ENCODE measurements around the gene PLD1. TPM values are rescaled to one million over a fixed set of nuclear protein-coding genes. Genes with fewer than 3 reads are reported as not detected.

PLD1 gene
- total and polyA plus RNA-seq, 10 of the 15 experiments (the other 5 are each of a cell fraction or from before 2014, with no cell fraction given): 2.9 to 108 (median 3.6) TPM

DNA sequence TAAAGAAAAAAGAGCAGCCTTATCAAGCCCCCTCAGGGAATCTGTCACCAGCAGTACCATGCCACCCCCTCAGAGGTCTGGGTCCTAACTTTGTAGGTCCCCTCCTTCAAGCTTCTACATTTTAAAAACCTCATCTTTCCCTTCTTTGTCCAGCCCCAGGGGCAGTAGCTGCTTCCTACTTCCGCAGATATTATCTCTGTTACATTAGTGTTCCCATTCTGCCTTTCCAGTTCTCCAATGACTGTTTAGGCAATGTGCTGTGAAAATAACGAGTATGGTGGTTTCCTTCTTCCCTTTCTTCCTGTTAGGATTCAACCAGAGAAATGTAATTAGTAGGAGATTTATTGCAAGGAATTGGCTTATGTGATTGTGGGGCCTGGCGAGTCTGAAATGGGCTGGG lies 224.0 kb downstream of the PLD1 start:
- no peak for DNase-seq (ENCODE audit: low read depth, low spot score)
- Histone ChIP-seq H3K79me2 (ENCODE audit: control insufficient read depth, insufficient read depth, low read length) (no peaks in the 10 kb centered on the region), H3K27me3 (replicated peaks in 1 of 2; ENCODE audit: control insufficient read depth in 2 of 2, insufficient read depth in 2 of 2, low read length in 1 of 2) (no peaks in the 10 kb centered on the region), H3K9me3 (replicated peaks; ENCODE audit: control insufficient read depth, insufficient read depth, low read length) (no peaks in the 10 kb centered on the region), H3K4me3 (no peak overlapping the region), H3K4me1 (ENCODE audit: control insufficient read depth, insufficient read depth, low read length) (no peaks in the 10 kb centered on the region), H3K9ac (ENCODE audit: control insufficient read depth, insufficient read depth, low read length) (no peak overlapping the region), H3K27ac (ENCODE audit: control insufficient read depth, insufficient read depth) (no peak overlapping the region), H2AFZ (ENCODE audit: control insufficient read depth, low read depth, low read length) (no peak overlapping the region), H3K36me3 (ENCODE audit: control insufficient read depth in 2 of 2, insufficient read depth in 2 of 2, low read length in 1 of 2) (no peaks in the 10 kb centered on the region), H4K20me1 (ENCODE audit: control insufficient read depth, insufficient read depth) (no peaks in the 10 kb centered on the region), H3K4me2 (ENCODE audit: control insufficient read depth, insufficient read depth) (no peak overlapping the region)
- 15% methylated on average over 3 of the region's 3 CpGs for WGBS (ENCODE audit: insufficient coverage, insufficient replicate concordance, low lambda C conversion rate, missing lambda C conversion rate)
- TF ChIP-seq, protein P1, sequence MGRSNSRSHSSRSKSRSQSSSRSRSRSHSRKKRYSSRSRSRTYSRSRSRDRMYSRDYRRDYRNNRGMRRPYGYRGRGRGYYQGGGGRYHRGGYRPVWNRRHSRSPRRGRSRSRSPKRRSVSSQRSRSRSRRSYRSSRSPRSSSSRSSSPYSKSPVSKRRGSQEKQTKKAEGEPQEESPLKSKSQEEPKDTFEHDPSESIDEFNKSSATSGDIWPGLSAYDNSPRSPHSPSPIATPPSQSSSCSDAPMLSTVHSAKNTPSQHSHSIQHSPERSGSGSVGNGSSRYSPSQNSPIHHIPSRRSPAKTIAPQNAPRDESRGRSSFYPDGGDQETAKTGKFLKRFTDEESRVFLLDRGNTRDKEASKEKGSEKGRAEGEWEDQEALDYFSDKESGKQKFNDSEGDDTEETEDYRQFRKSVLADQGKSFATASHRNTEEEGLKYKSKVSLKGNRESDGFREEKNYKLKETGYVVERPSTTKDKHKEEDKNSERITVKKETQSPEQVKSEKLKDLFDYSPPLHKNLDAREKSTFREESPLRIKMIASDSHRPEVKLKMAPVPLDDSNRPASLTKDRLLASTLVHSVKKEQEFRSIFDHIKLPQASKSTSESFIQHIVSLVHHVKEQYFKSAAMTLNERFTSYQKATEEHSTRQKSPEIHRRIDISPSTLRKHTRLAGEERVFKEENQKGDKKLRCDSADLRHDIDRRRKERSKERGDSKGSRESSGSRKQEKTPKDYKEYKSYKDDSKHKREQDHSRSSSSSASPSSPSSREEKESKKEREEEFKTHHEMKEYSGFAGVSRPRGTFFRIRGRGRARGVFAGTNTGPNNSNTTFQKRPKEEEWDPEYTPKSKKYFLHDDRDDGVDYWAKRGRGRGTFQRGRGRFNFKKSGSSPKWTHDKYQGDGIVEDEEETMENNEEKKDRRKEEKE (IDR thresholded peaks at IDR 0.05): no peak
- TF ChIP-seq ATF7 (IDR thresholded peaks at IDR 0.05; ENCODE audit: low read depth): no peak
- no peak for TF ChIP-seq CBFB (IDR thresholded peaks at IDR 0.05; ENCODE audit: low read depth)
- TF ChIP-seq CREM (IDR thresholded peaks at IDR 0.05; ENCODE audit: low read depth): no peak
- TF ChIP-seq, protein P2, sequence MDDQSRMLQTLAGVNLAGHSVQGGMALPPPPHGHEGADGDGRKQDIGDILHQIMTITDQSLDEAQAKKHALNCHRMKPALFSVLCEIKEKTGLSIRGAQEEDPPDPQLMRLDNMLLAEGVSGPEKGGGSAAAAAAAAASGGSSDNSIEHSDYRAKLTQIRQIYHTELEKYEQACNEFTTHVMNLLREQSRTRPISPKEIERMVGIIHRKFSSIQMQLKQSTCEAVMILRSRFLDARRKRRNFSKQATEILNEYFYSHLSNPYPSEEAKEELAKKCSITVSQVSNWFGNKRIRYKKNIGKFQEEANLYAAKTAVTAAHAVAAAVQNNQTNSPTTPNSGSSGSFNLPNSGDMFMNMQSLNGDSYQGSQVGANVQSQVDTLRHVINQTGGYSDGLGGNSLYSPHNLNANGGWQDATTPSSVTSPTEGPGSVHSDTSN (IDR thresholded peaks at IDR 0.05; ENCODE audit: insufficient replicate concordance, low read depth, low read length): no peak
- no peak for ATAC-seq
- intact Hi-C loops (cut with micrococcal nuclease; ENCODE audit: unreplicated experiment) (no loop called here), in situ Hi-C loops (cut with MboI) (no loop called here)
- RAD21 ChIA-PET (ENCODE audit: unreplicated experiment): no interaction called here
- SMC1A ChIA-PET (ENCODE audit: uncharacterized antibody, unreplicated experiment): interaction anchor here (1.2 to 1.3 kb wide), 2 partner anchors 12 to 186 kb away, joined by 3 to 8 read pairs; no protein-coding TSS in a partner anchor
- POLR2A ChIA-PET: no interaction called here
- CTCF ChIA-PET: interaction anchor here (0.7 to 1.9 kb wide), 4 partner anchors 20 to 625 kb away, joined by 3 to 4 read pairs (median 3); no protein-coding TSS in a partner anchor
- FAIRE-seq: no peak
- BruUV-seq (replicated peaks): no TSS peak

Data from GM12878 (cell line).